Lower leg skin (tissue), 4 donors: Measurements from ENCODE around the gene GSTT4. TPM values are rescaled to one million over a fixed set of nuclear protein-coding genes. Genes with fewer than 3 reads are reported as not detected.

ENCODE experiments used
- DNase-seq, 2 donors: peaks; one replicate each; pipeline ENCODE4 v3.0.0-alpha.2; 2019; ENCODE audit warnings: low spot score in 2 of 2
- H3K4me3 ChIP-seq: fragments of 200-600 bp; sonication (generic); 2 replicates; pipeline ENCODE4 v1.5.1; 2017; ENCODE audit warnings: mild to moderate bottlenecking, low read depth; ENCODE audit not compliant: poor library complexity, severe bottlenecking
- POLR2A ChIP-seq, 2 donors: fragments of 450-650 bp; IDR thresholded peaks; one replicate each; pipeline ENCODE4 v1.6.1; 2016 to 2017; ENCODE audit warnings: antibody characterized with exemption in 2 of 2, mild to moderate bottlenecking in 1 of 2, moderate library complexity in 1 of 2
- WGBS, 2 donors: methylation state at CpG; one replicate each; pipeline ENCODE4 v1.1.5; 2018; 5-methylcytosine and 5-hydroxymethylcytosine counted together
- intact Hi-C: fragments of 100-400 bp; cut with DNase I; formaldehyde crosslinking; loops from one replicate; pipeline ENCODE4 v1.15.0; 2023; ENCODE audit warnings: low total_unique reads
- total RNA-seq, 4 donors: library from RNA; depleted of rRNA; stranded (reverse); fragments of >200 nt; gene quantifications; one replicate each; pipeline ENCODE4 v1.1.0, GENCODE V29; 2016
- TF ChIP-seq, protein P1 (sequence below), 3 donors: fragments of 450-650 bp; IDR thresholded peaks; one replicate each; pipeline ENCODE4 v1.5.1; 2016; ENCODE audit warnings: antibody characterized with exemption in 3 of 3, mild to moderate bottlenecking in 3 of 3, moderate library complexity in 2 of 3

The GSTT4 gene
- total RNA-seq, 4 donors from 2014 or later: not detected

DNA sequence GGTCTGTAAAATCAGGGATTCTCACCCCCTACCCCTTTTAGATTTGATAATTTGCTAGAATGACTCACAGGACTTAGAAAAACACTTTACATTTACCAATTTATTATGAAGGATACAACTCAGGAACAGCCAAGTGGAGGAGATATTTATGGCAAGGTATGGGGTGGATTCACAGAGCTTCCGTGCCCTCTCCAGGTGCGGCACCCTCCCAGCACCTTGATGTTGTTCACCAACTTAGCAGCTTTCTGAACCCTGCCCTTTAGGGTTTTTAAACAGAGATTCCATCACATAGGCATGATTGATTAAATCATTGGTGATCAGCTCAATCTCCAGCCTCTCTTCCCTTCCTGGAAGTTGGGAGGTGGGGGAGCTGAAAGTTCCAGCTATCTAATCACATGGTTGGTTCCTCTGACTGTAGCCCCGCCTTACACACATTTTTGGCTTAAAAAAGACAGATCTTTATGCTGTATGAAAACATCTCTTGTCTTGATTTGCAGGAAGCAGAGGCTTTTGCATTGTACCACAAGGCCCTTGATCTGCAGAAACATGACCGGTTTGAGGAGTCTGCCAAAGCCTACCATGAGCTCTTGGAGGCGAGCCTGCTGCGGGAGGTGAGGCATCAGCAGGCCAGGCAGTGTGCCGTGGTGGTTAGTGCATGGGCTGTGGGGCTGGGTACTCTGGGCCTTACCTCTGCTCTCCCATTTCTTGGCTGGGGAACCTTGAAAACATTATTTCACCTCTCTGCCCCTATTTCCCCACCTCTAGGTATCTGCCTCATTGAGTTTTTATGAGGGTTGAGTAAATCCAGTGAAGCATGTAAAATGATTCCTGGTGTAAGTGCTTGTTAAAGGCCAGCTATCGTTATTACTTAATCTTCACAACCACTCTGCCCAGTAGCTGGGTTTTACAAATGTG, 32.9 kb upstream of the GSTT4 start:
- 42 to 55% methylated on average over 8 of the region's 8 CpGs for WGBS, 2 donors
- H3K4me3 ChIP-seq: no peak overlapping the region
- intact Hi-C loops: no loop called here
- TF ChIP-seq POLR2A (IDR thresholded peaks at IDR 0.05): no peak
- TF ChIP-seq, protein P1, sequence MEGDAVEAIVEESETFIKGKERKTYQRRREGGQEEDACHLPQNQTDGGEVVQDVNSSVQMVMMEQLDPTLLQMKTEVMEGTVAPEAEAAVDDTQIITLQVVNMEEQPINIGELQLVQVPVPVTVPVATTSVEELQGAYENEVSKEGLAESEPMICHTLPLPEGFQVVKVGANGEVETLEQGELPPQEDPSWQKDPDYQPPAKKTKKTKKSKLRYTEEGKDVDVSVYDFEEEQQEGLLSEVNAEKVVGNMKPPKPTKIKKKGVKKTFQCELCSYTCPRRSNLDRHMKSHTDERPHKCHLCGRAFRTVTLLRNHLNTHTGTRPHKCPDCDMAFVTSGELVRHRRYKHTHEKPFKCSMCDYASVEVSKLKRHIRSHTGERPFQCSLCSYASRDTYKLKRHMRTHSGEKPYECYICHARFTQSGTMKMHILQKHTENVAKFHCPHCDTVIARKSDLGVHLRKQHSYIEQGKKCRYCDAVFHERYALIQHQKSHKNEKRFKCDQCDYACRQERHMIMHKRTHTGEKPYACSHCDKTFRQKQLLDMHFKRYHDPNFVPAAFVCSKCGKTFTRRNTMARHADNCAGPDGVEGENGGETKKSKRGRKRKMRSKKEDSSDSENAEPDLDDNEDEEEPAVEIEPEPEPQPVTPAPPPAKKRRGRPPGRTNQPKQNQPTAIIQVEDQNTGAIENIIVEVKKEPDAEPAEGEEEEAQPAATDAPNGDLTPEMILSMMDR (IDR thresholded peaks at IDR 0.05): no peak
- DNase-seq: peak in 1 of 2 donors; percentile 43

DNA sequence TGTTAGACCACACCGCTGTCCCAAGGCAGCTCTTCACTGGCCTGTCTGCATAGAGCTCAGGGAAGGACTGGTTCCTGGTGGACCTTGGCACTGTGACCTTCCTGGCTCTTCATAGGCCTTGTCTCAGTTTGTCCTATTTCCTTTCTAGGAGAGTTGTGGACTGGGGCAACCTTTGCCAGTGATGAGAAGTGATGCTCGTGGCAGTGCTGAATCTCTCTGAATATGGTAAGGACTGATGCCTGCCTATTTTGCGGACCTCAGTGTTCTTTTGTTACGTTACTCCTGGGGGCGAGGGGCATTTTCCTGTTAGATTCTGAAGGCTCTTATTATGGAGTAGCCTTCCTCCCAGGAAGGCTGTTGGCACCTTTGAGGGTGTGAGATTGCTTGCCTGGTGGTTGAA, 30.0 kb upstream of the GSTT4 start:
- H3K4me3 ChIP-seq: no peak overlapping the region
- 94 to 96% methylated on average over 5 of the region's 5 CpGs for WGBS, 2 donors
- intact Hi-C loops: no loop called here
- TF ChIP-seq, protein P1 (IDR thresholded peaks at IDR 0.05): no peak
- no peak for TF ChIP-seq POLR2A (IDR thresholded peaks at IDR 0.05)
- peak in 1 of 2 donors; percentile 25 for DNase-seq

DNA sequence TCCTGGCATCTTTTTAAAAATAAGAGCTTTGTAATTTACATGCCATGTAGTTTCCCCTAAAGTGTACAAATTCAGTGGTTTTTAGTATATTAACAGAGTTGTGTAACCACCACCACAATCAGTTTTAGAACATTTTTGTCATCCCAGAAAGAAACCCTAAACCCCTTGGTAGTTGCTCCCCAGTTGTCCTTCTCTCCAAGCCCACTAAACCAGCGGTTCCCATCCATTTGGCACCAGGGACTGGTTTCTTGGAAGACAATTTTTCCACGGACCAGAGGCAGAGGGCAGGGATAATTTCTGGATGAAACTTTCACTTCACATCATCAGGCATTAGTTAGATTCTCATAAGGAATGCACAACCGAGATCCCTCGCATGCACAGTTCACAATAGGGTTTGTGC, 28.5 kb upstream of the GSTT4 start:
- no peak overlapping the region for H3K4me3 ChIP-seq
- peak in 1 of 2 donors; percentile 42 for DNase-seq
- TF ChIP-seq, protein P1 (IDR thresholded peaks at IDR 0.05): no peak
- no peak for TF ChIP-seq POLR2A (IDR thresholded peaks at IDR 0.05)
- WGBS, 2 donors: 77 to 82% methylated on average over 4 of the region's 4 CpGs
- intact Hi-C loops: no loop called here

DNA sequence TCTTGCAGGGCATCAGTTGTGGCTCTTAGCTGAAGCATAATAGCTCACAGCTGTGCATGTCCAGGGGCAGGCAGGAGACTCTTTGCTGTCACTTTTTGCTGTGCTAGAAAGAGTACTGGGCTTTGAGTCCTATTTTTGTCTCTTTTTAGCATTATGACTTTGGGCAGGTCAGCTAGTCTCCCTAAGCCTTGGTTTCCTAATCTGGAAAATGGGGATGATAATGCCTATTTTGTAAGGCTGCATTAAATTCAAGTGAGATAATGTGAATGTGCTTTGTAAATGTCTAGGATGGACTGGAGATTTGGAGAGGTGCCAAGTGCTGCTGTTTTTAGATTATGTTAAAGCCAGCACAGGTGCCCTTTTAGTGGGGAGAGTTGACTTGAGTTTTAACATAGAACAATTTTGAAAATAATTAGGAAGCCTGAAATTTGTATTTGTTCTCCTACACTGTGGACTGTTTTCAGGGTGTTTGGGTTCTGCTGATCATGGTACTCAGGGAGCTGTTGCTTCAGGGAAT, 25.0 kb upstream of the GSTT4 start:
- intact Hi-C loops: no loop called here

DNA sequence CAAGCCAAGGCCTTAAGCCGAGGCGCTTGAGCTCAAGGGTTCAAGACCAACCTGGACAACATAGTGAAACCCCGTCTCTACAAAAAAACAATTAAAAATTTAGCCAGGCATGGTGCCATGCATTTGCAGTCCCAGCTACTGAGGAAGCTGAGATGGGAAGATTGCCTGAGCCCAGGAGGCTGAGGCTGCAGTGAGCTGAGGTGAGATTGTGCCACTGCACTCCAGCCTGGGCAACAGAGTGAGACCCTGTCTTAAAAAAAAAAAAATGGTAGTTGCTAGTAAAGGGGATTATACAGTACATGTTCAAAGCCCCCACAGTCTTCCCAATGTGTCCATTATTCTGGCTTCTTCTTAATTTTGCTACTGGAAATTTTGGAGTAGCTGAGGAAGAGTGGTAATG, 24.1 kb upstream of the GSTT4 start:
- DNase-seq: peak in 1 of 2 donors; percentile 63
- TF ChIP-seq, protein P1 (IDR thresholded peaks at IDR 0.05): no peak
- TF ChIP-seq POLR2A (IDR thresholded peaks at IDR 0.05): no peak
- intact Hi-C loops: no loop called here
- no peak overlapping the region for H3K4me3 ChIP-seq
- 90 to 96% methylated on average over 3 of the region's 3 CpGs for WGBS, 2 donors

More for the DNA sequence above, 25.0 kb upstream of the GSTT4 start:
- no peak for TF ChIP-seq POLR2A (IDR thresholded peaks at IDR 0.05)
- TF ChIP-seq, protein P1 (IDR thresholded peaks at IDR 0.05): no peak
- no peak overlapping the region for H3K4me3 ChIP-seq
- DNase-seq: no peak
